ENCODE measurements around the gene PLCL2. TPM values are rescaled to one million over a fixed set of nuclear protein-coding genes. Genes with fewer than 3 reads are reported as not detected.

The PLCL2 gene
- total RNA-seq, 4 donors from 2014 or later, result 4.1 to 9.1 (median 6.7) TPM

DNA sequence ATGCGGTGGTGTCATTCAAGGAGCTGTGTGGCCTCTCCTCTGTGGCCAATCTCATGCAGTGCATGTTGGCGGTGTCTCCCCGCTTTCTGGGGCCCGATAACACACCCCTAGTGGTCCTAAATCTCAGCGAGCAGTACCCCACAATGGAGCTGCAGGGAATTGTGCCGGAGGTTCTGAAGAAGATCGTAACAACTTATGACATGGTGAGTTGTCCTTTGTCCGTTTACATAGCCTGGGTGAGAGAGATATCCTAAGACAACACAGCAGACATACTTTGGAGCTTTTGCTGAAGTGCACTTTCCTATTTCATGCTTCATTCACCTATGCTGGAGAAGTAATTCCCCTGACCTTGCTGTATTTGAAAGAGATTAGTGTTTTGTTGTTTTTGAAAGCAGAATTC is 130.0 kb downstream of the PLCL2 start:
- Histone ChIP-seq H3K36me3 (peaks cover 0 to 32% (median 3%) of the 10 kb centered on the region in 4 donors), H3K27ac (replicated peaks in 1 of 4) (no peak overlapping the region), H3K4me1 (peaks cover 0 to 9% (median 0%) of the 10 kb centered on the region in 4 donors), H3K4me3 (no peak overlapping the region), H3K9me3 (no peaks in the 10 kb centered on the region), H3K27me3 (no peaks in the 10 kb centered on the region)
- intact Hi-C loops (cut with DNase I), result no loop called here
- TF ChIP-seq, protein P1, sequence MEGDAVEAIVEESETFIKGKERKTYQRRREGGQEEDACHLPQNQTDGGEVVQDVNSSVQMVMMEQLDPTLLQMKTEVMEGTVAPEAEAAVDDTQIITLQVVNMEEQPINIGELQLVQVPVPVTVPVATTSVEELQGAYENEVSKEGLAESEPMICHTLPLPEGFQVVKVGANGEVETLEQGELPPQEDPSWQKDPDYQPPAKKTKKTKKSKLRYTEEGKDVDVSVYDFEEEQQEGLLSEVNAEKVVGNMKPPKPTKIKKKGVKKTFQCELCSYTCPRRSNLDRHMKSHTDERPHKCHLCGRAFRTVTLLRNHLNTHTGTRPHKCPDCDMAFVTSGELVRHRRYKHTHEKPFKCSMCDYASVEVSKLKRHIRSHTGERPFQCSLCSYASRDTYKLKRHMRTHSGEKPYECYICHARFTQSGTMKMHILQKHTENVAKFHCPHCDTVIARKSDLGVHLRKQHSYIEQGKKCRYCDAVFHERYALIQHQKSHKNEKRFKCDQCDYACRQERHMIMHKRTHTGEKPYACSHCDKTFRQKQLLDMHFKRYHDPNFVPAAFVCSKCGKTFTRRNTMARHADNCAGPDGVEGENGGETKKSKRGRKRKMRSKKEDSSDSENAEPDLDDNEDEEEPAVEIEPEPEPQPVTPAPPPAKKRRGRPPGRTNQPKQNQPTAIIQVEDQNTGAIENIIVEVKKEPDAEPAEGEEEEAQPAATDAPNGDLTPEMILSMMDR (IDR thresholded peaks at IDR 0.05), result no peak
- no peak for TF ChIP-seq EP300 (IDR thresholded peaks at IDR 0.05)
- no peak for TF ChIP-seq POLR2A (IDR thresholded peaks at IDR 0.05; ENCODE audit: low read depth)
- no peak for TF ChIP-seq POLR2AphosphoS5 (IDR thresholded peaks at IDR 0.05)
- 94% methylated on average over 8 of the region's 8 CpGs for WGBS
- no peak for DNase-seq (ENCODE audit: extremely low spot score)

DNA sequence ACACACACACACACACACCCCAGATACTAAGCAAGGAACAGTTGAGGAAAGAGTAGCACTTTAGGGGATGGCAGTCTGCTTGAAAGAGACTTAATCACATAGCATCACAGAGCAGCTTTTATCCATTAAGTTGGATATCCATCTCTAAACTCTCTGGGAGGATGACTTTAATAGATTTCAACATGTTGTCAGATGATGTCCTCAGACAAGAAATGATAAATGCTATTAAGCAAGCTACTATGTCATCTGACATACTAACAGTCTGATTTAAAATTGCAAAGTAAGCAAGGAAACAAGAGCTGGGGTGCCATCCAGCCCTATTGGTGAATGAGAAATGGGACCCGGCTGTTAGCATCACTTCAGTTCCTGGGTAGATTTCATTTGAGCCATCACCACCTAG is 136.9 kb downstream of the PLCL2 start:
- H3K4me1 ChIP-seq, result no peaks in the 10 kb centered on the region
- H3K9me3 ChIP-seq, result no peaks in the 10 kb centered on the region
- no peak overlapping the region for H3K27ac ChIP-seq (replicated peaks in 1 of 4)
- no peaks in the 10 kb centered on the region for H3K36me3 ChIP-seq
- 94% methylated on average over 1 of the region's 1 CpG for WGBS
- intact Hi-C loops (cut with DNase I), result no loop called here
- TF ChIP-seq POLR2AphosphoS5 (IDR thresholded peaks at IDR 0.05) (no peak), POLR2A (IDR thresholded peaks at IDR 0.05; ENCODE audit: low read depth) (no peak), EP300 (IDR thresholded peaks at IDR 0.05) (no peak)
- TF ChIP-seq, protein P1 (IDR thresholded peaks at IDR 0.05), result no peak
- no peaks in the 10 kb centered on the region for H3K27me3 ChIP-seq
- H3K4me3 ChIP-seq, result no peak overlapping the region
- no peak for DNase-seq (ENCODE audit: extremely low spot score)

- Histone ChIP-seq H3K4me1 (no peaks in the 10 kb centered on the region), H3K36me3 (no peaks in the 10 kb centered on the region), H3K27me3 (no peaks in the 10 kb centered on the region), H3K4me3 (no peak overlapping the region), H3K9me3 (no peaks in the 10 kb centered on the region), H3K27ac (replicated peaks in 1 of 4) (no peak overlapping the region)
- no peak for DNase-seq (ENCODE audit: extremely low spot score)
- intact Hi-C loops (cut with DNase I), result no loop called here
- 78% methylated on average over 6 of the region's 6 CpGs for WGBS
- TF ChIP-seq POLR2AphosphoS5 (IDR thresholded peaks at IDR 0.05), result no peak
- TF ChIP-seq EP300 (IDR thresholded peaks at IDR 0.05), result no peak
- TF ChIP-seq, protein P1 (IDR thresholded peaks at IDR 0.05), result no peak
Observed at GRCh38 chr3:17023006-17023664, 138.4 kb downstream of the PLCL2 start.

- no peaks in the 10 kb centered on the region for H3K36me3 ChIP-seq
- H3K4me1 ChIP-seq, result no peaks in the 10 kb centered on the region
- H3K27me3 ChIP-seq, result no peaks in the 10 kb centered on the region
- H3K9me3 ChIP-seq, result no peaks in the 10 kb centered on the region
- H3K27ac ChIP-seq (replicated peaks in 1 of 4), result no peak overlapping the region
- H3K4me3 ChIP-seq, result no peak overlapping the region
- TF ChIP-seq, protein P1 (IDR thresholded peaks at IDR 0.05), result no peak
- TF ChIP-seq POLR2A (IDR thresholded peaks at IDR 0.05; ENCODE audit: low read depth) (no peak), POLR2AphosphoS5 (IDR thresholded peaks at IDR 0.05) (no peak), EP300 (IDR thresholded peaks at IDR 0.05) (no peak)
- no peak for DNase-seq (ENCODE audit: extremely low spot score)
- intact Hi-C loops (cut with DNase I), result no loop called here
- WGBS, result 94% methylated on average over 5 of the region's 5 CpGs
Observed at GRCh38 chr3:17025594-17026139, 140.9 kb downstream of the PLCL2 start.

Data from esophagus muscularis mucosa (tissue), 4 donors.